ENCODE results near the gene KIF16B.
"Not testable (repeated sequence)": the region's sequence is repeated elsewhere in the genome, so short reads cannot be mapped to it uniquely, and the experiment has no call there.

KIF16B gene

GRCh38 chr20:16552015-16552414, 21.2 kb downstream of the KIF16B start:
- no peak for DNase-seq

GRCh38 chr20:16551607-16552006, 21.6 kb downstream of the KIF16B start:
- no peak for DNase-seq

GRCh38 chr20:16548068-16548672, 25.1 kb downstream of the KIF16B start:
- no peak for DNase-seq

- DNase-seq, result no peak
Measured at GRCh38 chr20:16544949-16545348, 28.3 kb downstream of the KIF16B start.

GRCh38 chr20:16542477-16542876, 30.8 kb downstream of the KIF16B start:
- no peak for DNase-seq

- no peak for DNase-seq
Measured at GRCh38 chr20:16541878-16542277, 31.4 kb downstream of the KIF16B start.

GRCh38 chr20:16541226-16541625, 32.0 kb downstream of the KIF16B start:
- DNase-seq, result no peak

- DNase-seq, result no peak
Measured at GRCh38 chr20:16539280-16540021, 33.8 kb downstream of the KIF16B start.

- DNase-seq, result no peak
Measured at GRCh38 chr20:16538779-16539178, 34.5 kb downstream of the KIF16B start.

- no peak for DNase-seq
Measured at GRCh38 chr20:16537918-16538317, 35.3 kb downstream of the KIF16B start.

- DNase-seq, result no peak
Measured at GRCh38 chr20:16537025-16537665, 36.1 kb downstream of the KIF16B start.

GRCh38 chr20:16535277-16535676, 38.0 kb downstream of the KIF16B start:
- DNase-seq, result no peak

GRCh38 chr20:16533502-16533901, 39.7 kb downstream of the KIF16B start:
- no peak for DNase-seq

- DNase-seq, result no peak
Measured at GRCh38 chr20:16531485-16531884, 41.8 kb downstream of the KIF16B start.

- no peak for DNase-seq
Measured at GRCh38 chr20:16530201-16530681, 43.0 kb downstream of the KIF16B start.

GRCh38 chr20:16528078-16528477, 45.2 kb downstream of the KIF16B start:
- no peak for DNase-seq

GRCh38 chr20:16527438-16527837, 45.8 kb downstream of the KIF16B start:
- no peak for DNase-seq

- DNase-seq, result no peak
Measured at GRCh38 chr20:16526433-16527380, 46.5 kb downstream of the KIF16B start.

GRCh38 chr20:16522651-16523050, 50.6 kb downstream of the KIF16B start:
- not testable (repeated sequence) for DNase-seq

- no peak for DNase-seq
Measured at GRCh38 chr20:16520154-16520553, 53.1 kb downstream of the KIF16B start.

GRCh38 chr20:16519673-16520072, 53.6 kb downstream of the KIF16B start:
- DNase-seq, result not testable (repeated sequence)

- DNase-seq, result no peak
Measured at GRCh38 chr20:16518784-16519084, 54.5 kb downstream of the KIF16B start.

All from stimulated activated CD4-positive, alpha-beta T cell treated with anti-CD3 and anti-CD28 coated beads, Interleukin-4, amount 100 ng/mL, for 24 hours (primary cell).